WTC11 (cell line): ENCODE measurements around the gene ABCB6. TPM values are rescaled to one million over a fixed set of nuclear protein-coding genes. Genes with fewer than 3 reads are reported as not detected.
A peak's percentile ranks its signal among the peaks of the same experiment; 100 is the strongest.

ENCODE experiments used
- ATAC-seq: fragments of 200-7000 bp; cut with Tn5 transposase; 2 replicates; pipeline ENCODE4 v1.10.0; 2021; ENCODE audit warnings: mild to moderate bottlenecking, moderate library complexity
- CTCF ChIA-PET: fragments of 300-600 bp; sonication (Branson Sonifier 250); formaldehyde crosslinking; loops from one replicate; lab custom pipeline; 2021; ENCODE audit warnings: antibody characterized with exemption; lab: Charles Lee
- POLR2A ChIA-PET: fragments of 350-600 bp; sonication (Branson Sonifier 250); formaldehyde crosslinking; loops from one replicate; lab custom pipeline; 2021; ENCODE audit warnings: antibody characterized with exemption; lab: Charles Lee
- DNase-seq: peaks from one replicate; pipeline ENCODE4 v3.0.0; 2021; ENCODE audit warnings: low spot score
- H3K27ac Mint-ChIP-seq: 2 replicates; pipeline ENCODE4 v1.8.0; 2021; ENCODE audit warnings: mixed read lengths
- H3K27me3 Mint-ChIP-seq: 2 replicates; pipeline ENCODE4 v1.8.0; 2021; ENCODE audit warnings: low read depth, mild to moderate bottlenecking, moderate library complexity, mixed read lengths
- H3K36me3 Mint-ChIP-seq: 2 replicates; pipeline ENCODE4 v1.8.0; 2021; ENCODE audit warnings: mixed read lengths
- H3K4me1 Mint-ChIP-seq: 2 replicates; pipeline ENCODE4 v1.8.0; 2022; ENCODE audit warnings: mixed read lengths
- H3K4me3 Mint-ChIP-seq: 2 replicates; pipeline ENCODE4 v1.8.0; 2021; ENCODE audit warnings: mild to moderate bottlenecking, moderate library complexity, mixed read lengths
- H3K9me3 Mint-ChIP-seq: 2 replicates; pipeline ENCODE4 v1.8.0; 2021; ENCODE audit warnings: mixed read lengths
- ATF1 ChIP-seq: sonication (generic); formaldehyde crosslinking; IDR thresholded peaks from 2 replicates; pipeline ENCODE4 v1.8.1; 2023; ENCODE audit warnings: mild to moderate bottlenecking, moderate library complexity, missing genetic modification reagents
- ATF3 ChIP-seq: sonication (generic); formaldehyde crosslinking; conservative IDR thresholded peaks from 2 replicates; pipeline ENCODE4 v1.8.1; 2022; ENCODE audit warnings: mild to moderate bottlenecking, missing genetic modification reagents
- CREB1 ChIP-seq: sonication (generic); formaldehyde crosslinking; IDR thresholded peaks from 2 replicates; pipeline ENCODE4 v1.8.0; 2023; ENCODE audit warnings: mild to moderate bottlenecking, missing genetic modification reagents
- E2F1 ChIP-seq: sonication (generic); formaldehyde crosslinking; IDR thresholded peaks from 2 replicates; pipeline ENCODE4 v1.8.0; 2022; ENCODE audit warnings: mild to moderate bottlenecking, missing genetic modification reagents
- ERG ChIP-seq: fragments of 250-450 bp; sonication (Bioruptor Pico); IDR thresholded peaks from 2 replicates; pipeline ENCODE4 v1.8.0; 2021; ENCODE audit warnings: mild to moderate bottlenecking
- FOXK1 ChIP-seq: sonication (generic); formaldehyde crosslinking; IDR thresholded peaks from 2 replicates; pipeline ENCODE4 v1.8.0; 2022; ENCODE audit warnings: mild to moderate bottlenecking, moderate library complexity, missing genetic modification reagents
- KAT7 ChIP-seq: sonication (generic); formaldehyde crosslinking; IDR thresholded peaks from 2 replicates; pipeline ENCODE4 v1.8.1; 2023; ENCODE audit warnings: missing genetic modification reagents, mild to moderate bottlenecking, borderline replicate concordance
- MAX ChIP-seq: sonication (generic); formaldehyde crosslinking; IDR thresholded peaks from 2 replicates; pipeline ENCODE4 v1.8.0; 2022; ENCODE audit warnings: mild to moderate bottlenecking, missing genetic modification reagents
- MXD4 ChIP-seq: fragments of 250-450 bp; sonication (Bioruptor Pico); IDR thresholded peaks from 2 replicates; pipeline ENCODE4 v1.8.0; 2021; ENCODE audit warnings: mild to moderate bottlenecking, moderate library complexity, borderline replicate concordance
- NFE2L1 ChIP-seq: sonication (generic); formaldehyde crosslinking; IDR thresholded peaks from 2 replicates; pipeline ENCODE4 v1.8.1; 2023; ENCODE audit warnings: missing genetic modification reagents
- NFYB ChIP-seq: sonication (generic); formaldehyde crosslinking; conservative IDR thresholded peaks from 2 replicates; pipeline ENCODE4 v1.8.0; 2022; ENCODE audit warnings: low read depth, missing genetic modification reagents
- NR2C2 ChIP-seq: sonication (generic); formaldehyde crosslinking; IDR thresholded peaks from 2 replicates; pipeline ENCODE4 v1.8.0; 2022; ENCODE audit warnings: mild to moderate bottlenecking, missing genetic modification reagents
- OVOL2 ChIP-seq: fragments of 250-450 bp; sonication (Bioruptor Pico); IDR thresholded peaks from 2 replicates; pipeline ENCODE4 v1.9.0; 2021; ENCODE audit warnings: mild to moderate bottlenecking, borderline replicate concordance
- PRRX2 ChIP-seq: fragments of 250-450 bp; sonication (Bioruptor Pico); IDR thresholded peaks from 2 replicates; pipeline ENCODE4 v1.8.0; 2021; ENCODE audit warnings: mild to moderate bottlenecking
- SMAD3 ChIP-seq: sonication (generic); formaldehyde crosslinking; IDR thresholded peaks from 2 replicates; pipeline ENCODE4 v1.8.0; 2022; ENCODE audit warnings: missing genetic modification reagents, mild to moderate bottlenecking, borderline replicate concordance
- STAT6 ChIP-seq: sonication (generic); formaldehyde crosslinking; conservative IDR thresholded peaks from 2 replicates; pipeline ENCODE4 v1.8.1; 2023; ENCODE audit warnings: mild to moderate bottlenecking, low read depth, missing genetic modification reagents, moderate library complexity
- TEAD1 ChIP-seq: sonication (generic); formaldehyde crosslinking; IDR thresholded peaks from 2 replicates; pipeline ENCODE4 v1.8.0; 2022; ENCODE audit warnings: mild to moderate bottlenecking, missing genetic modification reagents
- ZNF121 ChIP-seq: sonication (generic); formaldehyde crosslinking; IDR thresholded peaks from 2 replicates; pipeline ENCODE4 v1.8.0; 2023; ENCODE audit warnings: missing genetic modification reagents
- ZNF232 ChIP-seq: sonication (generic); formaldehyde crosslinking; IDR thresholded peaks from 2 replicates; pipeline ENCODE4 v1.8.0; 2022; ENCODE audit warnings: mild to moderate bottlenecking, missing genetic modification reagents
- ZNF263 ChIP-seq: sonication (generic); formaldehyde crosslinking; IDR thresholded peaks from 2 replicates; pipeline ENCODE4 v1.8.1; 2022; ENCODE audit warnings: low read depth, mild to moderate bottlenecking, moderate library complexity, missing genetic modification reagents
- ZNF423 ChIP-seq: fragments of 250-450 bp; sonication (Bioruptor Pico); IDR thresholded peaks from 2 replicates; pipeline ENCODE4 v2.1.2; 2022; ENCODE audit warnings: mild to moderate bottlenecking, moderate library complexity
- ZNF425 ChIP-seq: fragments of 250-450 bp; sonication (Bioruptor Pico); conservative IDR thresholded peaks from 2 replicates; pipeline ENCODE4 v1.9.0; 2021; ENCODE audit warnings: mild to moderate bottlenecking
- total RNA-seq: library from RNA; stranded (reverse); gene quantifications from 3 replicates; pipeline ENCODE4 v1.2.3, GENCODE V29; 2021
- TF ChIP-seq, protein P1 (sequence below): sonication (generic); formaldehyde crosslinking; IDR thresholded peaks from 2 replicates; pipeline ENCODE4 v1.8.1; 2023; ENCODE audit warnings: mild to moderate bottlenecking, missing genetic modification reagents, moderate library complexity
- TF ChIP-seq, protein P2 (sequence below): sonication (generic); formaldehyde crosslinking; IDR thresholded peaks from 2 replicates; pipeline ENCODE4 v1.8.0; 2022; ENCODE audit warnings: missing genetic modification reagents

ABCB6 gene
- total RNA-seq, 1 experiment from 2014 or later, result 44.8 TPM

GRCh38 chr2:219176818-219177551 lies 41.8 kb downstream of the ABCB6 start, which contains the start of gene CNPPD1:
Gene CNPPD1 (minus strand): TSS chr2:219176925. CDS start chr2:219176828, 97 bp downstream.
- H3K4me1 Mint-ChIP-seq, result peaks cover 19% of the 10 kb centered on the region
- peak; percentile 55 for ATAC-seq
- POLR2A ChIA-PET, result interaction anchor here (0.6 to 1.8 kb wide), 5 partner anchors 30 to 210 kb away, joined by 3 to 7 read pairs (median 5); partner anchors contain the start of genes DNPEP, TUBA4B and ZFAND2B
- 0 out of 2 replicates have a peak, but pooled peaks have one; percentile 17 for TF ChIP-seq SMAD3 (CRISPR knock-in tag)
- no peak for TF ChIP-seq ZNF423 (CRISPR knock-in tag)
- peak; percentile 55; the same call in 1 of the 2 replicates for TF ChIP-seq CREB1 (CRISPR knock-in tag)
- no peak for TF ChIP-seq NFE2L1 (CRISPR knock-in tag)
- TF ChIP-seq TEAD1 (CRISPR knock-in tag), result peak; percentile 90
- TF ChIP-seq ATF3 (CRISPR knock-in tag), result no peak
- no peak for TF ChIP-seq NFYB
- TF ChIP-seq KAT7 (CRISPR knock-in tag), result peak; percentile 95
- no peak for TF ChIP-seq NR2C2 (CRISPR knock-in tag)
- TF ChIP-seq, protein P1, sequence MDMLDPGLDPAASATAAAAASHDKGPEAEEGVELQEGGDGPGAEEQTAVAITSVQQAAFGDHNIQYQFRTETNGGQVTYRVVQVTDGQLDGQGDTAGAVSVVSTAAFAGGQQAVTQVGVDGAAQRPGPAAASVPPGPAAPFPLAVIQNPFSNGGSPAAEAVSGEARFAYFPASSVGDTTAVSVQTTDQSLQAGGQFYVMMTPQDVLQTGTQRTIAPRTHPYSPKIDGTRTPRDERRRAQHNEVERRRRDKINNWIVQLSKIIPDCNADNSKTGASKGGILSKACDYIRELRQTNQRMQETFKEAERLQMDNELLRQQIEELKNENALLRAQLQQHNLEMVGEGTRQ (CRISPR knock-in tag), result peak; percentile 70
- TF ChIP-seq, protein P2, sequence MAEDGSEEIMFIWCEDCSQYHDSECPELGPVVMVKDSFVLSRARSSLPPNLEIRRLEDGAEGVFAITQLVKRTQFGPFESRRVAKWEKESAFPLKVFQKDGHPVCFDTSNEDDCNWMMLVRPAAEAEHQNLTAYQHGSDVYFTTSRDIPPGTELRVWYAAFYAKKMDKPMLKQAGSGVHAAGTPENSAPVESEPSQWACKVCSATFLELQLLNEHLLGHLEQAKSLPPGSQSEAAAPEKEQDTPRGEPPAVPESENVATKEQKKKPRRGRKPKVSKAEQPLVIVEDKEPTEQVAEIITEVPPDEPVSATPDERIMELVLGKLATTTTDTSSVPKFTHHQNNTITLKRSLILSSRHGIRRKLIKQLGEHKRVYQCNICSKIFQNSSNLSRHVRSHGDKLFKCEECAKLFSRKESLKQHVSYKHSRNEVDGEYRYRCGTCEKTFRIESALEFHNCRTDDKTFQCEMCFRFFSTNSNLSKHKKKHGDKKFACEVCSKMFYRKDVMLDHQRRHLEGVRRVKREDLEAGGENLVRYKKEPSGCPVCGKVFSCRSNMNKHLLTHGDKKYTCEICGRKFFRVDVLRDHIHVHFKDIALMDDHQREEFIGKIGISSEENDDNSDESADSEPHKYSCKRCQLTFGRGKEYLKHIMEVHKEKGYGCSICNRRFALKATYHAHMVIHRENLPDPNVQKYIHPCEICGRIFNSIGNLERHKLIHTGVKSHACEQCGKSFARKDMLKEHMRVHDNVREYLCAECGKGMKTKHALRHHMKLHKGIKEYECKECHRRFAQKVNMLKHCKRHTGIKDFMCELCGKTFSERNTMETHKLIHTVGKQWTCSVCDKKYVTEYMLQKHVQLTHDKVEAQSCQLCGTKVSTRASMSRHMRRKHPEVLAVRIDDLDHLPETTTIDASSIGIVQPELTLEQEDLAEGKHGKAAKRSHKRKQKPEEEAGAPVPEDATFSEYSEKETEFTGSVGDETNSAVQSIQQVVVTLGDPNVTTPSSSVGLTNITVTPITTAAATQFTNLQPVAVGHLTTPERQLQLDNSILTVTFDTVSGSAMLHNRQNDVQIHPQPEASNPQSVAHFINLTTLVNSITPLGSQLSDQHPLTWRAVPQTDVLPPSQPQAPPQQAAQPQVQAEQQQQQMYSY, result no peak
- TF ChIP-seq MXD4 (CRISPR knock-in tag), result no peak
- TF ChIP-seq ZNF121 (CRISPR knock-in tag), result 0 out of 2 replicates have a peak, but pooled peaks have one; percentile 9
- no peak for TF ChIP-seq OVOL2 (CRISPR knock-in tag)
- no peak for TF ChIP-seq ZNF263 (CRISPR knock-in tag)
- TF ChIP-seq STAT6 (CRISPR knock-in tag), result no peak
- 0 out of 2 replicates have a peak, but pooled peaks have one; percentile 23 for TF ChIP-seq E2F1 (CRISPR knock-in tag)
- TF ChIP-seq ZNF232 (CRISPR knock-in tag), result peak; percentile 67; the same call in 1 of the 2 replicates
- no peak for TF ChIP-seq ZNF425 (CRISPR knock-in tag)
- no peak for TF ChIP-seq ERG (CRISPR knock-in tag)
- no peak for TF ChIP-seq PRRX2
- no peak for TF ChIP-seq ATF1 (CRISPR knock-in tag)
- TF ChIP-seq MAX, result no peak; the same call in none of the 2 replicates
- TF ChIP-seq FOXK1 (CRISPR knock-in tag), result peak; percentile 76; the same call in 1 of the 2 replicates

More at GRCh38 chr2:219176818-219177551, 41.8 kb downstream of the ABCB6 start, which contains the start of gene CNPPD1:
- H3K27ac Mint-ChIP-seq, result peak within 1 kb of the TSS; percentile 98
- peaks cover 21% of the 10 kb centered on the region for H3K36me3 Mint-ChIP-seq
- peak within 1 kb of the TSS; percentile 88 for H3K4me3 Mint-ChIP-seq
- no peaks in the 10 kb centered on the region for H3K9me3 Mint-ChIP-seq
- peak; percentile 76 for DNase-seq
- CTCF ChIA-PET, result interaction anchor here (0.7 to 1.9 kb wide), 15 partner anchors 12 to 333 kb away, joined by 3 to 18 read pairs (median 5); partner anchors contain the start of genes DNPEP, GLB1L, STK16 and TUBA4A
- H3K27me3 Mint-ChIP-seq, result no peaks in the 10 kb centered on the region
